RWPE1 (cell line): ENCODE data around the gene LLGL2.

ENCODE experiments used
- CTCF ChIA-PET: fragments of 350-600 bp; sonication (Branson Sonifier 250); formaldehyde crosslinking; extraction: SDS; loops from one replicate; lab custom pipeline; 2021; lab: Yijun Ruan, JAX
- POLR2A ChIA-PET: fragments of 400-600 bp; formaldehyde crosslinking; extraction: SDS; loops from one replicate; lab custom pipeline; 2020; ENCODE audit warnings: antibody characterized with exemption; ENCODE audit not compliant: low non-redundant PET; lab: Yijun Ruan, JAX
- DNase-seq: peaks from one replicate; pipeline ENCODE4 v3.0.0; 2012; ENCODE audit warnings: low spot score
- H3K27ac ChIP-seq: fragments of 450-650 bp; 2 replicates; pipeline ENCODE4 v1.5.1; 2017
- CTCF ChIP-seq: fragments of 450-650 bp; conservative IDR thresholded peaks from 2 replicates; pipeline ENCODE4 v1.5.1; 2017; ENCODE audit warnings: low read depth, mild to moderate bottlenecking

LLGL2 gene

DNA sequence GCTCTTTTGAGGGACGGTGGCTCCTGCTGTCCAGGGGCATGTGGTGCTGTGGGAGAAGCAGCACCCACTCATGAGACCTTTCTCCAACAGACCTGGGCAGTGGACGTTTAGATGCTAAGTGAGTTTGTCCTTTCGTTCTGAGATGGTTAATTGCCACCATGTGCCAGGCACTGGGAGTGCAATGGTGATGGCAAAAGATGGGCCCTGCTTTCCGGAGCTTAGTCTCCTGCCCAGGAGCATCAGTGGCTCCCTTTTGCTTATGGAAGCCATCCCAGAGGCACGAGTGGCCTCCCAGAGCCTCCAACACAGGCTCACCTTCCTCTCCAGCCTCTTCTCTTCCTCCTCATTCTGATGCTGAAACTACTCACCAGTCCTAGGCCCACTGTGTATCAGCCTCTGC, 38.5 kb upstream of the LLGL2 start:
- POLR2A ChIA-PET: no interaction called here
- CTCF ChIA-PET: no interaction called here
- TF ChIP-seq CTCF: no peak
- H3K27ac ChIP-seq: no peak overlapping the region; the same call in 1 of the 2 replicates
- no peak for DNase-seq

GRCh38 chr17:75487351-75488070, 38.0 kb upstream of the LLGL2 start:
- ChIA-PET CTCF (no interaction called here), POLR2A (no interaction called here)
- no peak for TF ChIP-seq CTCF
- no peak for DNase-seq
- no peak overlapping the region for H3K27ac ChIP-seq

DNA sequence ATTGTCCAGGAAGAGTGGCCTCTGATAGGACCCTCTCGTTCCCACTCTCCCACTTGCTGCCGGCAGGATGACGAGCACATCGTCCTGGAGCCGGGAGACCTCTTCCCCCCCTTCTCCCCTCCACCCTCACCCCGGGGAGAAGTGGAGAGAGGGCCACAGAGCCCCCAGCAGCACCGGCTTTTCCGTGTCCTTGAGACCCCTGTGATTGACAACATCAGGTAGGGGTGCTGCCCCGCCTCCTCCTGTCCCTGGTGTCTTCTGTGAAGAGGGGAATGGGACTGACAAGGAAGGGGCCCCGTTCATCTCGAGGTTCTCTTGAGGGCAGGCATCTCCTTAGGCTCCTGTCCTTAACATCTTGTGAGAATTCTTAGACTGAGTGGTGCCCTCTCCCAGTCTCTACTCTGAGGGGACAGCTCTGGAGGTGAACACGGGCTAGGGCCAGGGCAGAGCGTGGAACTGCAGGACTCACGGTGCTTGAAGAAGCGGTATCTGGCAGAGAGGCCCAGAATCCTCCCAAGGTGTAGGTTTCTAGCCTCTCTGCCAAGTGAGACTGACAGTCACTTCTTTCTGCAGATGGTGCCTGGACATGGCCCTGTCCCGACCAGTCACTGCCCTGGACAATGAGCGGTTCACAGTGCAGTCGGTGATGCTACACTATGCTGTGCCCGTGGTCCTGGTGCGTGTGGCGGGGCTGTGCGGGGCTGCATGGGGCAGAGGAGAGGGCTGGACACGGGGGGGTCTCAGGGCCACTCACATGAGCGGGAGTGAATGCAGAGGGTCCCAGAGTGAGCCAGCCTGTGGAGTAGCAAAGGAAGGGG, 36.6 kb upstream of the LLGL2 start:
- H3K27ac ChIP-seq: no peak overlapping the region
- CTCF ChIA-PET: no interaction called here
- POLR2A ChIA-PET: no interaction called here
- TF ChIP-seq CTCF: no peak
- no peak for DNase-seq

- no peak for DNase-seq
- POLR2A ChIA-PET: no interaction called here
- CTCF ChIA-PET: interaction anchor here (0.7 kb wide), 1 partner anchor 222 kb away, joined by 3 read pairs; no protein-coding TSS in a partner anchor
- no peak overlapping the region for H3K27ac ChIP-seq
- no peak for TF ChIP-seq CTCF
Measured at GRCh38 chr17:75489511-75489955, 36.0 kb upstream of the LLGL2 start.

- no peak for DNase-seq
- ChIA-PET CTCF (interaction anchor here (0.6 to 0.7 kb wide), 2 partner anchors 146 to 221 kb away, joined by 3 to 4 read pairs; no protein-coding TSS in a partner anchor), POLR2A (no interaction called here)
- peak overlapping the region; percentile 14; the same call in 1 of the 2 replicates for H3K27ac ChIP-seq
- no peak for TF ChIP-seq CTCF
Measured at GRCh38 chr17:75490173-75490743, 35.2 kb upstream of the LLGL2 start.

DNA sequence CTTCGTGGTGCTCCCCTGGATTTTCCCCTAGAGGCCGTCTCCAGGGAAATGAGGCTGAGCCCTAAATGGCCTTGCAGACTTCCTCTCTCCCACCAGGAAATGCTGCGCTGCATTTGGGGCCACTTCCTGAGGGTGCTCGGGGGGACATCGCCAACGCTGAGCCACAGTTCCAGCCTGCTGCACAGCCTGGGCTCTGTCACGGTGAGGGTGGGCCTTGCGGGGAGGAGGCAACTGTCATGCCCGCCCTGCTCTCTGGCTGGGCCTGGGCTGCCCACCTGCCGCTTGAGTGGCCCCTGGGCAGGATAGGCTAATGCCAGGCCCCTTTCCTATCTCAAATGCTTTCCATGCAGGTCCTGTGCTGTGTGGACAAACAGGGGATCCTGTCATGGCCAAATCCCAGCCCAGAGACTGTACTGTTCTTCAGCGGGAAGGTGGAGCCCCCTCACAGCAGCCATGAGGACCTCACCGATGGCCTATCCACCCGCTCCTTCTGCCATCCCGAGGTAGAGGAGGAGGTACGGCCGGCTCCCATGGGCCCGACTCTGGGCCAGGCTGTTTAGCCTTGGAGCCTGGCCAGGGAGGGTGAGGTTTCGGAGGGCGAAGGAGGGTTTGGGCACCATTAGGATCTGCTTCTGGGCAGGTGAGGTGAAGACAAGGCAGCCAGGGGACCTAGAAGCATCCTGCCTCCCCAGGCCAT, 34.4 kb upstream of the LLGL2 start:
- H3K27ac ChIP-seq: peak overlapping the region; percentile 14; the same call in 1 of the 2 replicates
- TF ChIP-seq CTCF: no peak
- DNase-seq: no peak
- ChIA-PET CTCF (no interaction called here), POLR2A (no interaction called here)
